HEK293 (cell line): Measurements from ENCODE around the gene RYR2.

Source experiments
- CTCF ChIA-PET: fragments of 350-600 bp; formaldehyde crosslinking; extraction: SDS; loops from one replicate; lab custom pipeline; 2021; ENCODE audit warnings: antibody characterized with exemption; lab: Yijun Ruan, JAX
- POLR2A ChIA-PET: fragments of 300-600 bp; formaldehyde crosslinking; extraction: SDS; loops from one replicate; lab custom pipeline; 2020; ENCODE audit warnings: antibody characterized with exemption, inconsistent platforms; lab: Yijun Ruan, JAX
- H3K27ac ChIP-seq: fragments of 200-500 bp; sonication (Bioruptor generic); 2 replicates; pipeline ENCODE4 v1.5.1; 2014; ENCODE audit warnings: low read depth, low read length, control low read depth, inconsistent platforms; ENCODE audit errors: extremely low read depth
- H3K36me3 ChIP-seq, 2 experiments: fragments of 200-500 bp in 1 of 2; sonication (Bioruptor generic) in 1 of 2; 1 replicate in 1 of 2; 2 replicates in 1 of 2; pipeline ENCODE4 v1.5.1; 2014 to 2017; ENCODE audit warnings: inconsistent platforms in 2 of 2, low read length in 2 of 2; ENCODE audit not compliant: control insufficient read depth in 2 of 2, insufficient read depth in 1 of 2
- H3K4me1 ChIP-seq: fragments of 200-500 bp; sonication (Bioruptor generic); 2 replicates; pipeline ENCODE4 v1.5.1; 2014; ENCODE audit warnings: mild to moderate bottlenecking, low read length, inconsistent platforms; ENCODE audit not compliant: control insufficient read depth, insufficient read depth
- H3K4me3 ChIP-seq: 2 replicates; pipeline ENCODE4 v1.5.1; 2011; ENCODE audit warnings: low read depth, mild to moderate bottlenecking, control low read depth, low read length, moderate library complexity
- H3K9me3 ChIP-seq: fragments of 200-500 bp; sonication (Bioruptor generic); 2 replicates; pipeline ENCODE4 v1.5.1; 2014; ENCODE audit warnings: low read depth, low read length, inconsistent platforms; ENCODE audit not compliant: control insufficient read depth, insufficient read depth
- BCL11A ChIP-seq: fragments of 450-650 bp; formaldehyde crosslinking; IDR thresholded peaks from 2 replicates; pipeline ENCODE4 v1.5.1; 2016; ENCODE audit warnings: low read depth, missing biosample characterization, missing genetic modification characterization
- EGR2 ChIP-seq: fragments of 450-650 bp; formaldehyde crosslinking; IDR thresholded peaks from 2 replicates; pipeline ENCODE4 v1.5.1; 2016; ENCODE audit warnings: low read depth, missing biosample characterization, missing genetic modification characterization
- PRDM1 ChIP-seq: fragments of 450-650 bp; formaldehyde crosslinking; IDR thresholded peaks from 2 replicates; pipeline ENCODE4; 2016; ENCODE audit warnings: missing biosample characterization, missing genetic modification characterization
- SCRT2 ChIP-seq: fragments of 450-650 bp; formaldehyde crosslinking; IDR thresholded peaks from 2 replicates; pipeline ENCODE4 v1.5.1; 2016; ENCODE audit warnings: missing biosample characterization, missing genetic modification characterization
- SP3 ChIP-seq: fragments of 450-650 bp; formaldehyde crosslinking; IDR thresholded peaks from 2 replicates; pipeline ENCODE4 v1.5.1; 2016; ENCODE audit warnings: missing biosample characterization, missing genetic modification characterization
- YY1 ChIP-seq: fragments of 450-650 bp; formaldehyde crosslinking; IDR thresholded peaks from 2 replicates; pipeline ENCODE4 v1.5.1; 2018; ENCODE audit warnings: missing biosample characterization, missing genetic modification characterization
- YY2 ChIP-seq: fragments of 450-650 bp; formaldehyde crosslinking; IDR thresholded peaks from 2 replicates; pipeline ENCODE4 v1.5.1; 2016; ENCODE audit warnings: missing biosample characterization, missing genetic modification characterization
- ZFHX2 ChIP-seq: fragments of 450-650 bp; formaldehyde crosslinking; conservative IDR thresholded peaks from 2 replicates; pipeline ENCODE4 v1.5.1; 2016; ENCODE audit warnings: missing biosample characterization, missing genetic modification characterization
- ZNF114 ChIP-seq: fragments of 450-650 bp; formaldehyde crosslinking; IDR thresholded peaks from 2 replicates; pipeline ENCODE4 v1.5.0; 2017; ENCODE audit warnings: missing biosample characterization, missing genetic modification characterization
- ZNF157 ChIP-seq: fragments of 450-650 bp; formaldehyde crosslinking; IDR thresholded peaks from 2 replicates; pipeline ENCODE4 v1.5.1; 2016; ENCODE audit warnings: missing biosample characterization, missing genetic modification characterization
- ZNF16 ChIP-seq: fragments of 450-650 bp; formaldehyde crosslinking; IDR thresholded peaks from 2 replicates; pipeline ENCODE4 v1.5.1; 2016; ENCODE audit warnings: low read depth, missing biosample characterization, missing genetic modification characterization
- ZNF211 ChIP-seq: fragments of 450-650 bp; formaldehyde crosslinking; IDR thresholded peaks from 2 replicates; pipeline ENCODE4 v1.5.1; 2016; ENCODE audit warnings: low read depth, missing biosample characterization, missing genetic modification characterization
- ZNF214 ChIP-seq: fragments of 450-650 bp; formaldehyde crosslinking; IDR thresholded peaks from 2 replicates; pipeline ENCODE4 v1.5.1; 2017; ENCODE audit warnings: missing biosample characterization, mild to moderate bottlenecking, missing genetic modification characterization, borderline replicate concordance
- ZNF221 ChIP-seq: fragments of 450-650 bp; formaldehyde crosslinking; IDR thresholded peaks from 2 replicates; pipeline ENCODE4 v1.5.1; 2017; ENCODE audit warnings: missing biosample characterization, missing genetic modification characterization, borderline replicate concordance
- ZNF266 ChIP-seq: fragments of 450-650 bp; formaldehyde crosslinking; IDR thresholded peaks from 2 replicates; pipeline ENCODE4 v1.5.1; 2016; ENCODE audit warnings: missing biosample characterization, missing genetic modification characterization, low read depth
- ZNF311 ChIP-seq: fragments of 450-650 bp; formaldehyde crosslinking; IDR thresholded peaks from 2 replicates; pipeline ENCODE4 v1.5.1; 2017; ENCODE audit warnings: missing biosample characterization, missing genetic modification characterization, borderline replicate concordance
- ZNF426 ChIP-seq: fragments of 450-650 bp; formaldehyde crosslinking; IDR thresholded peaks from 2 replicates; pipeline ENCODE4 v1.5.1; 2017; ENCODE audit warnings: missing biosample characterization, missing genetic modification characterization, mild to moderate bottlenecking, inconsistent platforms, moderate library complexity
- ZNF510 ChIP-seq: fragments of 450-650 bp; formaldehyde crosslinking; IDR thresholded peaks from 2 replicates; pipeline ENCODE4 v1.5.1; 2018; ENCODE audit warnings: mild to moderate bottlenecking, missing genetic modification characterization, missing biosample characterization; ENCODE audit not compliant: insufficient replicate concordance
- ZNF529 ChIP-seq: fragments of 450-650 bp; formaldehyde crosslinking; IDR thresholded peaks from 2 replicates; pipeline ENCODE4 v1.5.1; 2017; ENCODE audit warnings: missing genetic modification characterization, missing biosample characterization; ENCODE audit not compliant: insufficient replicate concordance
- ZNF571 ChIP-seq: fragments of 450-650 bp; formaldehyde crosslinking; IDR thresholded peaks from 2 replicates; pipeline ENCODE4 v1.5.0; 2017; ENCODE audit warnings: missing biosample characterization, missing genetic modification characterization
- ZNF707 ChIP-seq: fragments of 450-650 bp; formaldehyde crosslinking; IDR thresholded peaks from 2 replicates; pipeline ENCODE4 v1.5.1; 2016; ENCODE audit warnings: missing biosample characterization, missing genetic modification characterization
- ZNF76 ChIP-seq: fragments of 450-650 bp; formaldehyde crosslinking; IDR thresholded peaks from 2 replicates; pipeline ENCODE4; 2016; ENCODE audit warnings: low read depth, missing biosample characterization, missing genetic modification characterization, borderline replicate concordance
- ZNF768 ChIP-seq: fragments of 450-650 bp; formaldehyde crosslinking; IDR thresholded peaks from 2 replicates; pipeline ENCODE4 v1.5.1; 2018; ENCODE audit warnings: missing biosample characterization, mild to moderate bottlenecking, missing genetic modification characterization
- ZNF776 ChIP-seq: fragments of 450-650 bp; formaldehyde crosslinking; IDR thresholded peaks from 2 replicates; pipeline ENCODE4 v1.5.0; 2017; ENCODE audit warnings: missing biosample characterization, missing genetic modification characterization, borderline replicate concordance
- ZNF785 ChIP-seq: fragments of 450-650 bp; formaldehyde crosslinking; IDR thresholded peaks from 2 replicates; pipeline ENCODE4 v1.5.1; 2016; ENCODE audit warnings: missing biosample characterization, missing genetic modification characterization
- ZNF791 ChIP-seq: fragments of 450-650 bp; formaldehyde crosslinking; IDR thresholded peaks from 2 replicates; pipeline ENCODE4 v1.5.1; 2016; ENCODE audit warnings: missing biosample characterization, missing genetic modification characterization
- ZNF830 ChIP-seq: fragments of 450-650 bp; IDR thresholded peaks from 2 replicates; pipeline ENCODE4 v1.5.0; 2018; ENCODE audit warnings: missing biosample characterization, missing genetic modification characterization, low read depth, mild to moderate bottlenecking, moderate library complexity
- TF ChIP-seq, protein P1 (sequence below): fragments of 450-650 bp; IDR thresholded peaks from 2 replicates; pipeline ENCODE4 v1.5.1; 2018; ENCODE audit warnings: missing biosample characterization, missing genetic modification characterization
- TF ChIP-seq, protein P2 (sequence below): fragments of 450-650 bp; IDR thresholded peaks from 2 replicates; pipeline ENCODE4 v1.5.1; 2018; ENCODE audit warnings: missing biosample characterization, mild to moderate bottlenecking, missing genetic modification characterization

The RYR2 gene

DNA sequence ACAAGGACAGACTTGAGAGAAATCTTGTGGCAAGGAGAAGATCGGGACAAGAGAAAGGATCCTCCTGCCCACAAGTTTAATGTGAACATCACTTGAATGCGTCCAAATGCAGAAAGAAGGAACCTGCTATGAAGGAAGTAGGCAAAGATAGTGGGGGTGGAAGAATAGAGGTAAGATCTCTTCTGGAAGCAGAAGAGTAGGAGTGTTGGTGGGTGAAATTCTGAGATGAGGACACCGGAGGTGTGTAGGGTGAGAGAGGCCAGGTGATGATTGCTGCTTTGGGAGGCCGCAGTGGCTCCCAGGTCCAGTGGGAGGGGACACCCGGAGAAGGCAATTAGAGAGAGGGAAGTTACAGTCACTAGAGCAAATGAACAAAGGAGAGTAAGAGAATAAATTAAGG is 6.8 kb downstream of the RYR2 start:
- H3K9me3 ChIP-seq = no peaks in the 10 kb centered on the region
- TF ChIP-seq ZNF785 (tag by site-specific recombination) (no peak), ZNF76 (tag by site-specific recombination) (no peak), ZNF830 (no peak), EGR2 (tag by site-specific recombination) (peak; percentile 86), ZNF571 (no peak), YY2 (tag by site-specific recombination) (no peak), ZNF776 (no peak), ZNF311 (tag by site-specific recombination) (no peak), ZFHX2 (tag by site-specific recombination) (peak; percentile 57), ZNF214 (tag by site-specific recombination) (no peak), ZNF529 (tag by site-specific recombination) (no peak)
- TF ChIP-seq, protein P1, sequence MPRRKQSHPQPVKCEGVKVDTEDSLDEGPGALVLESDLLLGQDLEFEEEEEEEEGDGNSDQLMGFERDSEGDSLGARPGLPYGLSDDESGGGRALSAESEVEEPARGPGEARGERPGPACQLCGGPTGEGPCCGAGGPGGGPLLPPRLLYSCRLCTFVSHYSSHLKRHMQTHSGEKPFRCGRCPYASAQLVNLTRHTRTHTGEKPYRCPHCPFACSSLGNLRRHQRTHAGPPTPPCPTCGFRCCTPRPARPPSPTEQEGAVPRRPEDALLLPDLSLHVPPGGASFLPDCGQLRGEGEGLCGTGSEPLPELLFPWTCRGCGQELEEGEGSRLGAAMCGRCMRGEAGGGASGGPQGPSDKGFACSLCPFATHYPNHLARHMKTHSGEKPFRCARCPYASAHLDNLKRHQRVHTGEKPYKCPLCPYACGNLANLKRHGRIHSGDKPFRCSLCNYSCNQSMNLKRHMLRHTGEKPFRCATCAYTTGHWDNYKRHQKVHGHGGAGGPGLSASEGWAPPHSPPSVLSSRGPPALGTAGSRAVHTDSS (tag by site-specific recombination) = no peak
- TF ChIP-seq, all 188 proteins: peak for 2
- H3K36me3 ChIP-seq = no peaks in the 10 kb centered on the region
- ChIA-PET POLR2A (no interaction called here), CTCF (no interaction called here)
- no peak overlapping the region for H3K4me3 ChIP-seq
- peaks cover 25% of the 10 kb centered on the region for H3K4me1 ChIP-seq
- no peak overlapping the region for H3K27ac ChIP-seq

DNA sequence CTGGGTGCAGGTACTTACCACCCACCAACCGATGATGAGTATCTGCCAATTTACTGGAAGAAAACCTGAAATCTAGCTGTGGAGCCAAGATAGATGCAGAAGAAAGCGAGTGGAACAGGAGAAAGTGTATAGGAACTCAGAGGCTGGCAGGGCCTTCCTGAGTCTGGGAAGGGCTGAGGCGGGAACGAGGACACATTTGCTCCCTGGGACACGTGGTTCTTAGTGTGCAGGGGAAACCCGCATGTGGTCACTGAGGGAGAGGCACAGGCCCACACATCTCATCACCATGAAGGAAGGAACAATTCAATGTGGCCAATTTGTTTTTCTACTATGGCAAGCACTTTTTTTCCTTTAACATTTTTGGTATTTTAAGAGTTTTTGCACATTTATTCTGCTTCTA is 8.2 kb downstream of the RYR2 start:
- Histone ChIP-seq H3K36me3 (no peaks in the 10 kb centered on the region), H3K4me3 (no peak overlapping the region), H3K4me1 (peaks cover 11% of the 10 kb centered on the region), H3K9me3 (no peaks in the 10 kb centered on the region), H3K27ac (no peak overlapping the region)
- POLR2A ChIA-PET = no interaction called here
- TF ChIP-seq YY1 (tag by site-specific recombination) = no peak
- TF ChIP-seq PRDM1 = 0 out of 2 replicates have a peak, but pooled peaks have one; percentile 13
- TF ChIP-seq, all 188 proteins: peak for 1
- CTCF ChIA-PET = interaction anchor here (0.9 kb wide), 1 partner anchor 336 kb away, joined by 3 read pairs; no protein-coding TSS in a partner anchor

DNA sequence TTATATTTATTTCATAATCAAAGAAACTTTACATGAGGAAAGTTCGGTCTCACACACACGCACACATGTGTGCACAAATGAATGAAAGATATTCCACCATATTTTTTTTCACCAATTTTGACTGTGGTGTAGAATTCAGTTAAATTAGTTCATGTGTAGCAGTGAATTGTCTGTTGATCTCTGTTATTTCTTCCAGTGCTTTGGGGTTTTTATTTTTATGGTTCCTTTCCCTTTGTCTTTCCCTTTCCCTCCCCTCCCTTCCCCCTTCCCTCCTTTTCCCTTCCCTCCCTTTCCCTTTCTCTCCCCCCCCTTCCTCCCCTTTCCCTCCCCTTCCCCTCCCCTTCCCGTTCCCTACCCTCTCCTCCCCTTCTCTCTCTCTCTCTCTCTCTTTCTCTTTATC is 8.9 kb downstream of the RYR2 start:
- CTCF ChIA-PET = no interaction called here
- no peak overlapping the region for H3K4me3 ChIP-seq
- H3K4me1 ChIP-seq = peaks cover 4% of the 10 kb centered on the region
- POLR2A ChIA-PET = no interaction called here
- no peak for TF ChIP-seq SP3 (tag by site-specific recombination)
- no peak for TF ChIP-seq ZNF157
- TF ChIP-seq PRDM1 = peak; percentile 78
- TF ChIP-seq ZNF791 (tag by site-specific recombination) = no peak
- no peak for TF ChIP-seq BCL11A
- TF ChIP-seq ZNF114 (tag by site-specific recombination) = no peak
- H3K9me3 ChIP-seq = no peaks in the 10 kb centered on the region
- no peak overlapping the region for H3K27ac ChIP-seq
- H3K36me3 ChIP-seq = no peaks in the 10 kb centered on the region

DNA sequence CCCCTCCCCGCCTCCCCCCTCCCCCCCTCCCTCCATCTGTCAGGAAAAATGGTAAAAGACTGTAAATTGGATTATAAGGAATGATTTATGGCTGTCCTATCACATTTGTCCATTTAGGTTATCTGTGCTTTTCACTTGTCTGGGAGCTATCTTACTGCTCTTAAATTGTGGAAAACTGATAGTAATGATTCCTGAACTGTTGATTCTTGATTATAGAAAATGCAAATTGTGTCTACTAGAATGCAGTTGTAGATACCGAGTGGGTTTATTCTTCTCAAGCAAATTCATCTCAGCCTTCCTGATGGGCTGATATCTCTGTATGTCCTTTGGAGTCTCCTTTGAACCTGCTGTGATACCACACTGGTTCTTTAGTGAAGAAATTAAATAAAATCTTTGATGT is 12.3 kb downstream of the RYR2 start:
- Histone ChIP-seq H3K9me3 (no peaks in the 10 kb centered on the region), H3K36me3 (no peaks in the 10 kb centered on the region), H3K4me1 (no peaks in the 10 kb centered on the region), H3K27ac (no peak overlapping the region), H3K4me3 (no peak overlapping the region)
- POLR2A ChIA-PET = no interaction called here
- CTCF ChIA-PET = no interaction called here
- TF ChIP-seq, protein P2, sequence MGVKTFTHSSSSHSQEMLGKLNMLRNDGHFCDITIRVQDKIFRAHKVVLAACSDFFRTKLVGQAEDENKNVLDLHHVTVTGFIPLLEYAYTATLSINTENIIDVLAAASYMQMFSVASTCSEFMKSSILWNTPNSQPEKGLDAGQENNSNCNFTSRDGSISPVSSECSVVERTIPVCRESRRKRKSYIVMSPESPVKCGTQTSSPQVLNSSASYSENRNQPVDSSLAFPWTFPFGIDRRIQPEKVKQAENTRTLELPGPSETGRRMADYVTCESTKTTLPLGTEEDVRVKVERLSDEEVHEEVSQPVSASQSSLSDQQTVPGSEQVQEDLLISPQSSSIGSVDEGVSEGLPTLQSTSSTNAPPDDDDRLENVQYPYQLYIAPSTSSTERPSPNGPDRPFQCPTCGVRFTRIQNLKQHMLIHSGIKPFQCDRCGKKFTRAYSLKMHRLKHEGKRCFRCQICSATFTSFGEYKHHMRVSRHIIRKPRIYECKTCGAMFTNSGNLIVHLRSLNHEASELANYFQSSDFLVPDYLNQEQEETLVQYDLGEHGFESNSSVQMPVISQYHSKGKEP (tag by site-specific recombination) = no peak
- TF ChIP-seq ZNF16 (no peak), ZNF707 (tag by site-specific recombination) (no peak), ZNF211 (tag by site-specific recombination) (no peak), ZNF221 (tag by site-specific recombination) (no peak), SCRT2 (tag by site-specific recombination) (no peak), ZNF768 (no peak), ZNF426 (tag by site-specific recombination) (no peak), ZNF510 (tag by site-specific recombination) (no peak), ZNF776 (no peak), ZNF830 (no peak), PRDM1 (no peak), ZNF266 (tag by site-specific recombination) (no peak)
